Neural progenitor cell (in vitro differentiated cells): ENCODE data around the gene PIGL.

Experiments used
- EZH2 ChIP-seq: fragments of 200-600 bp; sonication (generic); IDR thresholded peaks from 2 replicates; pipeline ENCODE4 v1.6.1; 2017; ENCODE audit warnings: antibody characterized with exemption, mild to moderate bottlenecking, moderate library complexity
- TF ChIP-seq, protein P1 (sequence below): fragments of 200-600 bp; sonication (generic); IDR thresholded peaks from 2 replicates; pipeline ENCODE4 v1.5.1; 2017; ENCODE audit warnings: antibody characterized with exemption, mild to moderate bottlenecking

GRCh38 chr17:16342979-16343378 lies 126.0 kb downstream of the PIGL start:
- TF ChIP-seq, protein P1, sequence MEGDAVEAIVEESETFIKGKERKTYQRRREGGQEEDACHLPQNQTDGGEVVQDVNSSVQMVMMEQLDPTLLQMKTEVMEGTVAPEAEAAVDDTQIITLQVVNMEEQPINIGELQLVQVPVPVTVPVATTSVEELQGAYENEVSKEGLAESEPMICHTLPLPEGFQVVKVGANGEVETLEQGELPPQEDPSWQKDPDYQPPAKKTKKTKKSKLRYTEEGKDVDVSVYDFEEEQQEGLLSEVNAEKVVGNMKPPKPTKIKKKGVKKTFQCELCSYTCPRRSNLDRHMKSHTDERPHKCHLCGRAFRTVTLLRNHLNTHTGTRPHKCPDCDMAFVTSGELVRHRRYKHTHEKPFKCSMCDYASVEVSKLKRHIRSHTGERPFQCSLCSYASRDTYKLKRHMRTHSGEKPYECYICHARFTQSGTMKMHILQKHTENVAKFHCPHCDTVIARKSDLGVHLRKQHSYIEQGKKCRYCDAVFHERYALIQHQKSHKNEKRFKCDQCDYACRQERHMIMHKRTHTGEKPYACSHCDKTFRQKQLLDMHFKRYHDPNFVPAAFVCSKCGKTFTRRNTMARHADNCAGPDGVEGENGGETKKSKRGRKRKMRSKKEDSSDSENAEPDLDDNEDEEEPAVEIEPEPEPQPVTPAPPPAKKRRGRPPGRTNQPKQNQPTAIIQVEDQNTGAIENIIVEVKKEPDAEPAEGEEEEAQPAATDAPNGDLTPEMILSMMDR: no peak
- no peak for TF ChIP-seq EZH2
